AG04450 (cell line): ENCODE data around the gene UBXN6. TPM values are rescaled to one million over a fixed set of nuclear protein-coding genes. Genes with fewer than 3 reads are reported as not detected.

Experiments used
- CTCF ChIA-PET: fragments of 300-600, 350-600 bp; formaldehyde crosslinking; extraction: SDS; loops from one replicate; lab custom pipeline; 2022; ENCODE audit warnings: antibody characterized with exemption, inconsistent platforms; lab: Charles Lee
- POLR2A ChIA-PET: fragments of 350-600 bp; formaldehyde crosslinking; extraction: SDS; loops from one replicate; lab custom pipeline; 2021; ENCODE audit warnings: antibody characterized with exemption, inconsistent platforms; lab: Yijun Ruan, JAX
- DNase-seq: peaks from one replicate; pipeline ENCODE4 v3.0.0-alpha.2; 2011; ENCODE audit warnings: low read depth, low spot score
- H3K27ac ChIP-seq: one replicate; pipeline ENCODE4 v1.5.1; 2012; ENCODE audit warnings: low read depth, low read length, control low read depth
- H3K27me3 ChIP-seq: one replicate; pipeline ENCODE4 v1.6.0; 2012; ENCODE audit warnings: low read length; ENCODE audit not compliant: control insufficient read depth, insufficient read depth
- H3K4me3 ChIP-seq: 2 replicates; pipeline ENCODE4 v1.5.1; 2011; ENCODE audit warnings: mild to moderate bottlenecking, low read depth, low read length, control low read depth
- H3K9me3 ChIP-seq: 2 replicates; pipeline ENCODE4 v1.5.1; 2012; ENCODE audit warnings: low read length; ENCODE audit not compliant: control insufficient read depth, insufficient read depth
- CTCF ChIP-seq: IDR thresholded peaks from 2 replicates; pipeline ENCODE4 v1.5.1; 2011; ENCODE audit warnings: low read depth, low read length, control low read depth, inconsistent platforms
- polyA plus RNA-seq: library from polyadenylated mRNA; depleted of rRNA; stranded (reverse); fragments of >200 nt; gene quantifications from 2 replicates; pipeline ENCODE4 v1.2.3, GENCODE V29; 2011

Gene UBXN6
- polyA plus RNA-seq, 1 experiment = 45.2 TPM

- ChIA-PET POLR2A (no interaction called here), CTCF (interaction anchor here (1.3 kb wide), 1 partner anchor 48 kb away, joined by 5 read pairs; no protein-coding TSS in a partner anchor)
- no peak overlapping the region for H3K4me3 ChIP-seq
Measured at GRCh38 chr19:4449022-4449638, 8.5 kb downstream of the UBXN6 start.

GRCh38 chr19:4448147-4448985 lies 9.2 kb downstream of the UBXN6 start:
- ChIA-PET CTCF (interaction anchor here (1.0 to 1.3 kb wide), 2 partner anchors 34 to 47 kb away, joined by 3 to 5 read pairs; no protein-coding TSS in a partner anchor), POLR2A (no interaction called here)
- Histone ChIP-seq H3K9me3 (no peaks in the 10 kb centered on the region; the same call in 1 of the 2 replicates), H3K4me3 (no peak overlapping the region), H3K27ac (no peak overlapping the region), H3K27me3 (no peaks in the 10 kb centered on the region)
- DNase-seq = no peak
- TF ChIP-seq CTCF = no peak

More at GRCh38 chr19:4449022-4449638, 8.5 kb downstream of the UBXN6 start:
- Histone ChIP-seq H3K27ac (no peak overlapping the region), H3K27me3 (no peaks in the 10 kb centered on the region), H3K9me3 (no peaks in the 10 kb centered on the region; the same call in 1 of the 2 replicates)
- no peak for TF ChIP-seq CTCF
- DNase-seq = no peak

GRCh38 chr19:4447327-4448146 lies 10.1 kb downstream of the UBXN6 start:
- no peak for DNase-seq
- Histone ChIP-seq H3K27me3 (no peaks in the 10 kb centered on the region), H3K4me3 (no peak overlapping the region), H3K27ac (no peak overlapping the region), H3K9me3 (no peaks in the 10 kb centered on the region; the same call in 1 of the 2 replicates)
- ChIA-PET CTCF (interaction anchor here (1.0 kb wide), 1 partner anchor 33 kb away, joined by 3 read pairs; no protein-coding TSS in a partner anchor), POLR2A (no interaction called here)
- TF ChIP-seq CTCF = no peak

GRCh38 chr19:4446704-4447200 lies 10.8 kb downstream of the UBXN6 start:
- no peak for TF ChIP-seq CTCF
- ChIA-PET CTCF (no interaction called here), POLR2A (no interaction called here)

More at GRCh38 chr19:4446704-4447200, 10.8 kb downstream of the UBXN6 start:
- Histone ChIP-seq H3K4me3 (no peak overlapping the region), H3K27me3 (no peaks in the 10 kb centered on the region), H3K9me3 (no peaks in the 10 kb centered on the region; the same call in 1 of the 2 replicates), H3K27ac (no peak overlapping the region)
- DNase-seq = no peak
